ENCODE results near the gene MYCBPAP.

Gene MYCBPAP

GRCh38 chr17:50577451-50577954 is 69.3 kb downstream of the MYCBPAP start:
- no peak for DNase-seq

- DNase-seq = no peak
Observed at GRCh38 chr17:50578173-50578572, 69.9 kb downstream of the MYCBPAP start.

GRCh38 chr17:50579399-50579798 is 71.2 kb downstream of the MYCBPAP start:
- DNase-seq = no peak

GRCh38 chr17:50580646-50581045 is 72.4 kb downstream of the MYCBPAP start:
- DNase-seq = no peak

All from NCI-H2171 (cell line).